Immature natural killer cell (primary cell): ENCODE results near the gene GLDN. TPM values are rescaled to one million over a fixed set of nuclear protein-coding genes. Genes with fewer than 3 reads are reported as not detected.

ENCODE experiments used
- DNase-seq, 3 donors: peaks; one replicate each; pipeline ENCODE4 v3.0.0; 2022; ENCODE audit warnings: mixed read lengths in 1 of 3
- H3K27ac Mint-ChIP-seq, 6 donors: one replicate each; pipeline ENCODE4 v1.8.0; 2020; ENCODE audit warnings: mixed read lengths in 6 of 6, mild to moderate bottlenecking in 5 of 6, inconsistent platforms in 4 of 6, moderate library complexity in 3 of 6
- H3K27me3 Mint-ChIP-seq, 3 donors: one replicate each; pipeline ENCODE4 v1.8.0; 2020 to 2021; ENCODE audit warnings: low read depth in 3 of 3, mild to moderate bottlenecking in 3 of 3, mixed read lengths in 3 of 3, moderate library complexity in 3 of 3, inconsistent platforms in 1 of 3
- H3K36me3 Mint-ChIP-seq, 3 donors: one replicate each; pipeline ENCODE4 v1.8.0; 2020; ENCODE audit warnings: mixed read lengths in 3 of 3, inconsistent platforms in 2 of 3, mild to moderate bottlenecking in 2 of 3
- H3K4me1 Mint-ChIP-seq, 2 donors: one replicate each; pipeline ENCODE4 v1.8.0; 2020; ENCODE audit warnings: inconsistent platforms in 2 of 2, mild to moderate bottlenecking in 2 of 2, mixed read lengths in 2 of 2, moderate library complexity in 1 of 2
- H3K4me3 Mint-ChIP-seq, 5 donors: one replicate each; pipeline ENCODE4 v1.8.0; 2020; ENCODE audit warnings: mild to moderate bottlenecking in 5 of 5, mixed read lengths in 5 of 5, inconsistent platforms in 3 of 5, moderate library complexity in 3 of 5
- H3K9me3 Mint-ChIP-seq, 6 donors: one replicate each; pipeline ENCODE4 v1.8.0; 2020; ENCODE audit warnings: mild to moderate bottlenecking in 6 of 6, mixed read lengths in 6 of 6, inconsistent platforms in 4 of 6, moderate library complexity in 3 of 6
- polyA plus RNA-seq, 3 donors: library from polyadenylated mRNA; unstranded; fragments of 300-500 nt; fragmentation: Illumina TruSeq; gene quantifications; one replicate each; pipeline ENCODE4 v1.2.3, GENCODE V29; 2021

Gene GLDN
- polyA plus RNA-seq, 3 donors from 2014 or later = not detected

DNA sequence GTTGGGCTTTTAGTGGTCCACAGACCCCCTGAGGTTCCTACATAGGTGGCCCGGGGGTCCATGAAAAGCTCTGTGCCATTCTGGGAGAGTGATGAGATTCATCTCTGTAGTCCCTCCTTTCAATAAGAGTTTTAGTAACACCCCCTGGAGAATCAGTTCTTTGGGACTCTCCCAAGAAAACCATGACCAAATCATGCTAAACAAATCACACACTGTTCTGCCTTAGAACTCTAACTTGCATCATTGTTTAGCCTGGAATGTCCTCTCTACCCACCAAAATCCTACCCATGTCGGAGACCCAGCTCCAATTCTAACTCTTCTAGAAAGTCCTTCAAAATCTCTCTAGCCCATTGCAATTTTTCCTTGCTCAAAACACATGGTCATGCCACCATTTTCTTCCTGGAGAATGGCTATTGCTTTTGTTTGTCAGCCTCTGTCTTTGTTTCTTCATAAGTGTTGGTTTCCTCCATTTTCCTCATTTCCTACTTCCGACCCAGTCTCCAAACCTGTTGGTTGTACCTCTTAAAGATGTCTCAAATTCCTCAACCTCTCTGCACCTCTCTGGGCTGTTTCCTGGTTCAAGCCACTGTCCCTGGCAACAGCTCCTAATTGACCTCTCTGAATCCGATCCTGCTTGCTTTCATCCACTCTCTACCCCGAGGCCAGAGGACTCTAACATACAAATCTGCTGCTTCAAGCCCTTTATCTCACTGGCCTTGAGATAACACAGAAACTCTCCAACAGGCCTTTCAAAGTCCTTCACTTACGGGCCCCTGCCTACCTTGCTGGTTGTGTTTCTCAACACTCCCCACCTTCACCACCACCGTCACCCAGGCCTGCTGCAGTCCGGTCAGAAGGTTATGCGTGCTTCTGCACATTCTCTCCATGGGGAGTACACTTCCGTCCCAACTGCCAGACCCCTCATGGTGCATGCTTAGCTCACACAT is 26.8 kb upstream of the GLDN start:
- Mint-ChIP-seq H3K4me3 (no peak overlapping the region), H3K36me3 (no peaks in the 10 kb centered on the region), H3K9me3 (no peaks in the 10 kb centered on the region), H3K4me1 (no peaks in the 10 kb centered on the region), H3K27ac (no peak overlapping the region), H3K27me3 (peaks cover 3 to 5% (median 4%) of the 10 kb centered on the region in 3 donors)
- DNase-seq = no peak

DNA sequence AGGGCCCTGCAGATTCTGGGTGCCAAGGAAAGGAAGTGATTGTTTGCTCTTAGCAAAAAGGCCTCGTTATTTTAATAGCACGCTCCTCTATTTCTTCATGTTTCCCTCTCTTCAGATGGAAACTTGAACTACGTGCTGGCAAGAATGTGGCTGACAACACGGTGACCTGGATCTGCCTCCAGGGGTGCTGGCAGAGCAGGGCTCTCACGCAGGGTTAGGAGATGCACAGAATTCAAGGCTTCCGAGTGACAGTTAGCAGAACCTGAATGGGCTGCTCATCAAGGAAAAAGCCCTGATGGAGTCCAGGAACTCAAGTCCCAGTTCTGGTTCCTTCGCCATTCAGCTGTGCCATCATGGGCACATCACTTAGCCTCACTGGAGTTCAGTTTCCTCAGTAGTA is 25.7 kb upstream of the GLDN start:
- Mint-ChIP-seq H3K4me3 (no peak overlapping the region), H3K36me3 (no peaks in the 10 kb centered on the region), H3K27me3 (peaks cover 3 to 5% (median 4%) of the 10 kb centered on the region in 3 donors), H3K27ac (no peak overlapping the region), H3K4me1 (no peaks in the 10 kb centered on the region), H3K9me3 (no peaks in the 10 kb centered on the region)
- no peak for DNase-seq

DNA sequence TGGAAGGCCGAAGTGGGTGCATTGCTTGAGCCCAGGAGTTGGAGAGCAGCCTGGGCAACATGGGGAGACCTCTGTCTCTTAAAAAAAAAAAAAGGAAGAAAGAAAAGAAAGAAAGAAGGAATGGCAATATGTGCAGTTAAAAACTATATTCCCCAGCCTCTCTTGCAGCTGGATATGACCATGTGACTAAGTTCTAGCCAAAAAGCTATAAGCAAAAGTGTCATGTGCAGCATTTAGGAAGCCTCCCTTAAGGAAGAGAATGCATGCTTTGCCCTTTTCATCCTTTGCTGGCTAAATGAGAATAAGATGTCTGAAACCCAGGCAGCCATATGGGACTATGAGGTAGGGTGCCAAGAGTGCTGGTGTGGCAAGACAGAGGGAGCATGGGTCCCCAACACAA is 24.8 kb upstream of the GLDN start:
- DNase-seq = no peak
- Mint-ChIP-seq H3K27me3 (peaks cover 4 to 5% (median 5%) of the 10 kb centered on the region in 3 donors), H3K27ac (no peak overlapping the region), H3K9me3 (no peaks in the 10 kb centered on the region), H3K36me3 (no peaks in the 10 kb centered on the region), H3K4me3 (no peak overlapping the region), H3K4me1 (no peaks in the 10 kb centered on the region)

GRCh38 chr15:51318382-51319150 is 22.9 kb upstream of the GLDN start:
- Mint-ChIP-seq H3K27me3 (peaks cover 0 to 5% (median 2%) of the 10 kb centered on the region in 3 donors), H3K9me3 (no peaks in the 10 kb centered on the region), H3K36me3 (no peaks in the 10 kb centered on the region), H3K4me3 (no peak overlapping the region), H3K27ac (no peak overlapping the region), H3K4me1 (no peaks in the 10 kb centered on the region)
- no peak for DNase-seq

GRCh38 chr15:51319539-51319938 is 21.9 kb upstream of the GLDN start:
- Mint-ChIP-seq H3K27me3 (peaks cover 0 to 3% (median 2%) of the 10 kb centered on the region in 3 donors), H3K27ac (no peak overlapping the region), H3K36me3 (no peaks in the 10 kb centered on the region), H3K4me3 (no peak overlapping the region), H3K4me1 (no peaks in the 10 kb centered on the region), H3K9me3 (no peaks in the 10 kb centered on the region)
- no peak for DNase-seq

DNA sequence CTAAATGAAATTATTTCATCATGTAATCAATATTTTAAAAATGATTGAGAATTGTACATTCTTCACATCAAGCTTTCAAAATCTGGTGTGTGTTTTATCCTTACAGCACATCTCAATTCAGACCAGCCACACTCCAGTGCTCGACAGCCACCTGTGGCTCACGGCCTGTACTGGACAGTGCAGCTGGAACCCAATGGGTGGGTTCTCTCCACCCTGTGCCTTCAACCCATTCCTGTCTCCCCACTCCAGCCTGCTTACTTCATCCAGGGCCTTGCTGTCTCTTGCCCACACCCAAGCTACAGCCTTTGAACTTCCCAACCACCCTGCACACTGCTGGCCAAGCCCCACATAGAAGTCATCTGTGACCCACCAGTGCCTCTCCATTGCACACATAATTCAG is 20.6 kb upstream of the GLDN start:
- Mint-ChIP-seq H3K36me3 (no peaks in the 10 kb centered on the region), H3K27ac (no peak overlapping the region), H3K9me3 (no peaks in the 10 kb centered on the region), H3K4me1 (no peaks in the 10 kb centered on the region), H3K4me3 (no peak overlapping the region), H3K27me3 (peaks cover 0 to 2% (median 0%) of the 10 kb centered on the region in 3 donors)
- DNase-seq = no peak

- H3K4me3 Mint-ChIP-seq = no peak overlapping the region
- no peaks in the 10 kb centered on the region for H3K9me3 Mint-ChIP-seq
- peaks cover 0 to 2% (median 0%) of the 10 kb centered on the region in 3 donors for H3K27me3 Mint-ChIP-seq
- H3K36me3 Mint-ChIP-seq = no peaks in the 10 kb centered on the region
- DNase-seq = no peak
- H3K27ac Mint-ChIP-seq = no peak overlapping the region
- H3K4me1 Mint-ChIP-seq = no peaks in the 10 kb centered on the region
Measured at GRCh38 chr15:51321316-51321715, 20.1 kb upstream of the GLDN start.

- peaks cover 0 to 2% (median 0%) of the 10 kb centered on the region in 3 donors for H3K27me3 Mint-ChIP-seq
- no peaks in the 10 kb centered on the region for H3K4me1 Mint-ChIP-seq
- no peaks in the 10 kb centered on the region for H3K9me3 Mint-ChIP-seq
- no peak overlapping the region for H3K4me3 Mint-ChIP-seq
- H3K27ac Mint-ChIP-seq = no peak overlapping the region
- no peaks in the 10 kb centered on the region for H3K36me3 Mint-ChIP-seq
- no peak for DNase-seq
Measured at GRCh38 chr15:51322621-51323296, 18.7 kb upstream of the GLDN start.

GRCh38 chr15:51323749-51324148 is 17.7 kb upstream of the GLDN start:
- Mint-ChIP-seq H3K4me1 (no peaks in the 10 kb centered on the region), H3K27ac (no peak overlapping the region), H3K4me3 (no peak overlapping the region), H3K36me3 (no peaks in the 10 kb centered on the region), H3K9me3 (no peaks in the 10 kb centered on the region), H3K27me3 (peaks cover 0 to 2% (median under 1%) of the 10 kb centered on the region in 3 donors)
- DNase-seq = no peak

DNA sequence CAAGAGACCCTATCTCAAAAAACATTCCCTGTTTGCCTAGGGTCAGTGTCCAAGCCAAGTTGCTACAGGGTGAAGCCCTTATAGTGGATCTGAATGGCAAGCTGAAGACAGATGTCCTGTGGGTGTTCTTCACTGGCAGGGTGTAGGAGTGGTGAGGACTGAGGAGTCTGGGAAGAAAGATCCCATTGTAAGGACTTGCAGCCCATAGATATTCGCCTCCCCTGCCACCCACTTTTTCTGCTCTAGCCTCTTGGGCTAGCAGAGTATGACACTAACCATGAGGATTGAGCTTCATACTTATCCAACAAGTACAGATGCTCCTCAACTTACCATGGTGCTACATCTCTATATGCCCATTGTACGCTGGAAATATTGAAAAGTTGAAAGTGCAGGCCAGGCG is 16.3 kb upstream of the GLDN start:
- peaks cover 2 to 4% (median 3%) of the 10 kb centered on the region in 3 donors for H3K27me3 Mint-ChIP-seq
- no peaks in the 10 kb centered on the region for H3K36me3 Mint-ChIP-seq
- H3K4me1 Mint-ChIP-seq = no peaks in the 10 kb centered on the region
- no peak overlapping the region for H3K4me3 Mint-ChIP-seq
- H3K27ac Mint-ChIP-seq = no peak overlapping the region
- peaks cover 0 to 1% (median 0%) of the 10 kb centered on the region in 6 donors for H3K9me3 Mint-ChIP-seq
- no peak for DNase-seq

GRCh38 chr15:51327081-51327480 is 14.4 kb upstream of the GLDN start:
- DNase-seq = no peak
- H3K9me3 Mint-ChIP-seq = peaks cover 0 to 1% (median 0%) of the 10 kb centered on the region in 6 donors
- H3K4me1 Mint-ChIP-seq = no peaks in the 10 kb centered on the region
- H3K27me3 Mint-ChIP-seq = peaks cover 0 to 4% (median 3%) of the 10 kb centered on the region in 3 donors
- no peaks in the 10 kb centered on the region for H3K36me3 Mint-ChIP-seq
- H3K4me3 Mint-ChIP-seq = no peak overlapping the region
- H3K27ac Mint-ChIP-seq = no peak overlapping the region

DNA sequence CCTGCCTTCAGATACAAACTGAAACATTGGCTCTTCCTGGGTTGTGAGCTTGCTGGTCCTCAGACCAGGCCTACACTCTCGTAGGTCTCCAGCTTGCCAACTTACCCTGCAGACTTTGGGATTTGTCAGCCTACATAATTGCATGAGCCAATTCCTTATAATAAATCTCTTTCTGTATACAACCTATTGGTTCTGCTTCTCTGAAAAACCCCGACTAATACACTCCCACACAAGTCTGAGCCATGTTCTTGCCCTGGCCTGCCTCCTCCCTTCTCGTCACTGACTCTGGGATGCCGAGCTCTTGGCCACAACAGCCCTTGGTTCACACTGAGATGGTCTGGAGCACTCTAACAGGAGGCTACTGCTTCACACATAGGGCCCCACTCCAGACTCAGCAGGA is 12.5 kb upstream of the GLDN start:
- Mint-ChIP-seq H3K36me3 (no peaks in the 10 kb centered on the region), H3K27me3 (peaks cover 0 to 4% (median 3%) of the 10 kb centered on the region in 3 donors), H3K9me3 (peaks cover 0 to 1% (median 0%) of the 10 kb centered on the region in 6 donors), H3K27ac (no peak overlapping the region), H3K4me1 (no peaks in the 10 kb centered on the region), H3K4me3 (no peak overlapping the region)
- DNase-seq = no peak

- Mint-ChIP-seq H3K27me3 (peaks cover 3 to 5% (median 4%) of the 10 kb centered on the region in 3 donors), H3K27ac (no peak overlapping the region), H3K36me3 (no peaks in the 10 kb centered on the region), H3K9me3 (peaks cover 0 to 1% (median 0%) of the 10 kb centered on the region in 6 donors), H3K4me3 (no peak overlapping the region), H3K4me1 (no peaks in the 10 kb centered on the region)
- no peak for DNase-seq
Measured at GRCh38 chr15:51331141-51331540, 10.3 kb upstream of the GLDN start.
